ENCODE measurements around the gene SAMSN1. TPM values are rescaled to one million over a fixed set of nuclear protein-coding genes. Genes with fewer than 3 reads are reported as not detected.

Gene SAMSN1
- total and polyA plus RNA-seq, 11 donors: 0.44 to 21.2 (median 1.4) TPM

DNA sequence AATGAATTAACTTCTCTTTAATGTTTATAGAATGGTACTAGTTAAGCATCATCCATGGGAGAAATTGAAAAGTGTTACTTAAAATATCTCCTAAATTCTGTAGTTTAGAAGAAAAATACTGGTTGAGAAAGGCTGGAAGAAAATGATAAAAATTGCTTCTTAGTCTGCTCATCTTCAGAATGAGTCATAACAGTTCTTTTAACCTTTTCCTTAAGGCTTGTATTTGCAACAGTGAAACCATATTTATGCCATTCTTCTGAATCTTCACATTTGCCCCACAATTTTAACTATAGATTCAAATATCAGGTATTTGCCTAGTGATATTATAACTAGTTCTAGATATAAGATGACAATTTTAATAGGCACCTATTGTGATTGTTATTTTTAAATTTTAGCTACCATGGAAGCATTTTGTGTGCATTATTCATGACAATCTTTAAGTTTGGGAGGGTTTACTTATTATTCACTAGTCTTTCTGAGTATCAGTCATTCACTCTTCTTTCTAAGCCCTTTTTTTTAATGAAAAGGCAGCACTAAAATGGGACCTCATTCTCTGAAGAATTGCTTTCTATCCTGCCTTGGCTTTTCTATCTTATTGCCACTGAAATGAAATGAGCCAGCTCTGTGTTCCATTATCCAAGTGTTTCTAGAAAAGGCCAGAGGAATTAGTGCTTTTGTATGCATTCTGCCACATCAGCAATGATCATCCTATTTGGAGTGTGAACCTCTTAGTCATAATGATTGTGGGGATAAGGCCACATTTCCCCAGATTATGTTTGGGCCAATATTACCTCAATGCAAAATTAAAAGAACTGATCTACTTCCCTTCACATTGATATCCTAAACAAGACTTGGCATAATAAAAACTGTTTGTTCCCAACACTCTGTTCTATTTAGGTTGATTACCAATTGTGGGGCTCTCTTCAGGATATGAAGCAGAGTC is 58.4 kb downstream of the SAMSN1 start:
- intact Hi-C loops (cut with DNase I): no loop called here
- TF ChIP-seq POLR2A (IDR thresholded peaks at IDR 0.05): no peak
- TF ChIP-seq, protein P1, sequence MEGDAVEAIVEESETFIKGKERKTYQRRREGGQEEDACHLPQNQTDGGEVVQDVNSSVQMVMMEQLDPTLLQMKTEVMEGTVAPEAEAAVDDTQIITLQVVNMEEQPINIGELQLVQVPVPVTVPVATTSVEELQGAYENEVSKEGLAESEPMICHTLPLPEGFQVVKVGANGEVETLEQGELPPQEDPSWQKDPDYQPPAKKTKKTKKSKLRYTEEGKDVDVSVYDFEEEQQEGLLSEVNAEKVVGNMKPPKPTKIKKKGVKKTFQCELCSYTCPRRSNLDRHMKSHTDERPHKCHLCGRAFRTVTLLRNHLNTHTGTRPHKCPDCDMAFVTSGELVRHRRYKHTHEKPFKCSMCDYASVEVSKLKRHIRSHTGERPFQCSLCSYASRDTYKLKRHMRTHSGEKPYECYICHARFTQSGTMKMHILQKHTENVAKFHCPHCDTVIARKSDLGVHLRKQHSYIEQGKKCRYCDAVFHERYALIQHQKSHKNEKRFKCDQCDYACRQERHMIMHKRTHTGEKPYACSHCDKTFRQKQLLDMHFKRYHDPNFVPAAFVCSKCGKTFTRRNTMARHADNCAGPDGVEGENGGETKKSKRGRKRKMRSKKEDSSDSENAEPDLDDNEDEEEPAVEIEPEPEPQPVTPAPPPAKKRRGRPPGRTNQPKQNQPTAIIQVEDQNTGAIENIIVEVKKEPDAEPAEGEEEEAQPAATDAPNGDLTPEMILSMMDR (IDR thresholded peaks at IDR 0.05): no peak
- Histone ChIP-seq H3K36me3 (no peaks in the 10 kb centered on the region), H3K27ac (no peak overlapping the region), H3K4me1 (peaks cover 0 to 9% (median 0%) of the 10 kb centered on the region in 12 donors), H3K4me3 (no peak overlapping the region), H3K9me3 (no peaks in the 10 kb centered on the region), H3K27me3 (no peaks in the 10 kb centered on the region)
- DNase-seq (no peak), ATAC-seq (no peak)

- no peak overlapping the region for H3K27ac ChIP-seq
- no peak for ATAC-seq
- no peak for DNase-seq
- H3K36me3 ChIP-seq: no peaks in the 10 kb centered on the region
- H3K9me3 ChIP-seq: no peaks in the 10 kb centered on the region
- H3K4me1 ChIP-seq: peaks cover 0 to 14% (median 0%) of the 10 kb centered on the region in 12 donors
- H3K4me3 ChIP-seq: no peak overlapping the region
- no peak for TF ChIP-seq POLR2A (IDR thresholded peaks at IDR 0.05)
- TF ChIP-seq, protein P1 (IDR thresholded peaks at IDR 0.05): no peak
- H3K27me3 ChIP-seq: no peaks in the 10 kb centered on the region
- intact Hi-C loops (cut with DNase I): no loop called here
- WGBS, 4 donors: 77 to 86% (median 82%) methylated on average over 3 of the region's 3 CpGs
Measured at GRCh38 chr21:14486869-14487268, 59.2 kb downstream of the SAMSN1 start.

GRCh38 chr21:14484188-14485009 is 61.7 kb downstream of the SAMSN1 start:
- Histone ChIP-seq H3K27ac (peak overlapping the region in 1 of 12 donors; percentile 74), H3K36me3 (no peaks in the 10 kb centered on the region), H3K4me1 (peaks cover 0 to 29% (median 0%) of the 10 kb centered on the region in 12 donors), H3K27me3 (no peaks in the 10 kb centered on the region), H3K9me3 (no peaks in the 10 kb centered on the region), H3K4me3 (no peak overlapping the region)
- ATAC-seq (no peak), DNase-seq (no peak)
- TF ChIP-seq, protein P1 (IDR thresholded peaks at IDR 0.05): no peak
- TF ChIP-seq POLR2A (IDR thresholded peaks at IDR 0.05): no peak
- intact Hi-C loops (cut with DNase I): no loop called here
- 71 to 91% (median 89%) methylated on average over 2 of the region's 2 CpGs for WGBS, 4 donors

GRCh38 chr21:14483296-14483695 is 62.8 kb downstream of the SAMSN1 start:
- intact Hi-C loops (cut with DNase I): no loop called here
- no peaks in the 10 kb centered on the region for H3K36me3 ChIP-seq
- H3K27ac ChIP-seq: peak overlapping the region in 1 of 12 donors; percentile 74
- no peaks in the 10 kb centered on the region for H3K27me3 ChIP-seq
- TF ChIP-seq, protein P1 (IDR thresholded peaks at IDR 0.05): no peak
- no peak for TF ChIP-seq POLR2A (IDR thresholded peaks at IDR 0.05)
- H3K4me3 ChIP-seq: no peak overlapping the region
- WGBS, 4 donors: 89 to 96% (median 93%) methylated on average over 8 of the region's 8 CpGs
- H3K4me1 ChIP-seq: peaks cover 0 to 29% (median 0%) of the 10 kb centered on the region in 12 donors
- no peaks in the 10 kb centered on the region for H3K9me3 ChIP-seq
- DNase-seq (no peak), ATAC-seq (no peak)

Data from heart left ventricle (tissue), 16 donors.